Measurements from ENCODE around the gene FOXP1.

- TF ChIP-seq ZFP3 (CRISPR knock-in tag; IDR thresholded peaks at IDR 0.05) (no peak), TOX (CRISPR knock-in tag; IDR thresholded peaks at IDR 0.05; ENCODE audit: borderline replicate concordance) (no peak), SNAI2 (CRISPR knock-in tag; IDR thresholded peaks at IDR 0.05) (no peak), OSR1 (CRISPR knock-in tag; IDR thresholded peaks at IDR 0.05) (no peak), CREB5 (CRISPR knock-in tag; IDR thresholded peaks at IDR 0.05; ENCODE audit: low read depth) (no peak), PPARA (CRISPR knock-in tag; IDR thresholded peaks at IDR 0.05; ENCODE audit: borderline replicate concordance) (no peak)
Measured at GRCh38 chr3:71144525-71145253, 438.8 kb downstream of the FOXP1 start.

Measured in SK-N-SH treated with all-trans-retinoic acid at 6 μM for 48 hours (cell line).